GM23338 (cell line): ENCODE measurements around the gene HYAL2.

Experiments used
- CREB1 ChIP-seq: fragments of 250-450 bp; sonication (Bioruptor Pico); IDR thresholded peaks from 2 replicates; pipeline ENCODE4 v1.5.0; 2020; ENCODE audit warnings: low read depth, mild to moderate bottlenecking, moderate library complexity
- EZH2 ChIP-seq: fragments of 200-600 bp; sonication (generic); IDR thresholded peaks from one replicate; pipeline ENCODE4 v1.8.0; 2017; ENCODE audit warnings: antibody characterized with exemption, mild to moderate bottlenecking, low read depth; ENCODE audit not compliant: unreplicated experiment
- EZH2phosphoT487 ChIP-seq: fragments of 200-600 bp; sonication (generic); IDR thresholded peaks from one replicate; pipeline ENCODE4 v1.8.1; 2018; ENCODE audit warnings: antibody characterized with exemption; ENCODE audit not compliant: unreplicated experiment
- JUNB ChIP-seq: IDR thresholded peaks from one replicate; pipeline ENCODE4 v1.6.1; 2016; ENCODE audit warnings: antibody characterized with exemption; ENCODE audit not compliant: unreplicated experiment
- POLR2AphosphoS5 ChIP-seq: IDR thresholded peaks from 2 replicates; pipeline ENCODE4 v1.6.1; 2016; ENCODE audit warnings: antibody characterized with exemption, low read depth
- STAT1 ChIP-seq: IDR thresholded peaks from one replicate; pipeline ENCODE4 v1.6.1; 2016; ENCODE audit warnings: antibody characterized with exemption; ENCODE audit not compliant: unreplicated experiment
- ZNF114 ChIP-seq: fragments of 250-450 bp; sonication (Bioruptor Pico); IDR thresholded peaks from 2 replicates; pipeline ENCODE4 v1.5.0; 2020; ENCODE audit warnings: mild to moderate bottlenecking, moderate library complexity
- ZNF331 ChIP-seq: fragments of 250-450 bp; sonication (Bioruptor Pico); IDR thresholded peaks from 2 replicates; pipeline ENCODE4 v1.5.0; 2020; ENCODE audit warnings: low read depth, mild to moderate bottlenecking, moderate library complexity
- TF ChIP-seq, protein P1 (sequence below), 2 experiments: fragments of 200-600 bp in 1 of 2; sonication (generic) in 1 of 2; conservative IDR thresholded peaks; 2 replicates each; pipeline versions ENCODE4 v1.5.1 to v1.6.1; 2016 to 2017; ENCODE audit warnings: antibody characterized with exemption in 2 of 2, low read depth in 2 of 2, mild to moderate bottlenecking in 2 of 2, moderate library complexity in 1 of 2
- TF ChIP-seq, protein P2 (sequence below): IDR thresholded peaks from one replicate; pipeline ENCODE4 v1.6.1; 2018; ENCODE audit warnings: antibody characterized with exemption; ENCODE audit not compliant: unreplicated experiment
- TF ChIP-seq, protein P3 (sequence below): IDR thresholded peaks from 2 replicates; pipeline ENCODE4 v1.6.1; 2016; ENCODE audit warnings: antibody characterized with exemption

DNA sequence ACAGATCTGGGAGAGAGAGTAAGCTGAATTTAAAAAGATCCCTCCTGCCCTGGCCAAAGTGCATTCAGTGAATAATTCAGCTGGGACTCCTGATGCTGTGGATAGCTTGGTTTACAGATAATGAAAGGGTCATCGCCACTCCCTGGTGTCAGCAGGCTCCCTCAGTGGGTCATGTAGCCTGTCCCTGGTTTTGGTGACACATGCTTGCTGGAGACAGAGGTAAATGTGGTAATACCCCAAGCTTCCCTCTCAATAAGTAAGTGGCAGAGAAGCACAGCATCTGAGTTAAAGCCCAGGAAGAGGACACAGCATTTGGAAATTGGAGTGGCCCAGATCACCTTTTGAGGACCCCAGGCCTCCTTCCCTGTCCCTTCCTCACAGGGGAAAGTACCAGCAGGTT lies 34.9 kb upstream of the HYAL2 start:
- TF ChIP-seq, protein P1, sequence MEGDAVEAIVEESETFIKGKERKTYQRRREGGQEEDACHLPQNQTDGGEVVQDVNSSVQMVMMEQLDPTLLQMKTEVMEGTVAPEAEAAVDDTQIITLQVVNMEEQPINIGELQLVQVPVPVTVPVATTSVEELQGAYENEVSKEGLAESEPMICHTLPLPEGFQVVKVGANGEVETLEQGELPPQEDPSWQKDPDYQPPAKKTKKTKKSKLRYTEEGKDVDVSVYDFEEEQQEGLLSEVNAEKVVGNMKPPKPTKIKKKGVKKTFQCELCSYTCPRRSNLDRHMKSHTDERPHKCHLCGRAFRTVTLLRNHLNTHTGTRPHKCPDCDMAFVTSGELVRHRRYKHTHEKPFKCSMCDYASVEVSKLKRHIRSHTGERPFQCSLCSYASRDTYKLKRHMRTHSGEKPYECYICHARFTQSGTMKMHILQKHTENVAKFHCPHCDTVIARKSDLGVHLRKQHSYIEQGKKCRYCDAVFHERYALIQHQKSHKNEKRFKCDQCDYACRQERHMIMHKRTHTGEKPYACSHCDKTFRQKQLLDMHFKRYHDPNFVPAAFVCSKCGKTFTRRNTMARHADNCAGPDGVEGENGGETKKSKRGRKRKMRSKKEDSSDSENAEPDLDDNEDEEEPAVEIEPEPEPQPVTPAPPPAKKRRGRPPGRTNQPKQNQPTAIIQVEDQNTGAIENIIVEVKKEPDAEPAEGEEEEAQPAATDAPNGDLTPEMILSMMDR (conservative IDR thresholded peaks at IDR 0.05; ENCODE audit: low read depth in 2 of 2) = no peak
- TF ChIP-seq ZNF331 (CRISPR knock-in tag) (no peak), POLR2AphosphoS5 (no peak), EZH2 (no peak), EZH2phosphoT487 (no peak), CREB1 (CRISPR knock-in tag) (no peak), JUNB (no peak), ZNF114 (CRISPR knock-in tag) (no peak), STAT1 (no peak)
- TF ChIP-seq, protein P2, sequence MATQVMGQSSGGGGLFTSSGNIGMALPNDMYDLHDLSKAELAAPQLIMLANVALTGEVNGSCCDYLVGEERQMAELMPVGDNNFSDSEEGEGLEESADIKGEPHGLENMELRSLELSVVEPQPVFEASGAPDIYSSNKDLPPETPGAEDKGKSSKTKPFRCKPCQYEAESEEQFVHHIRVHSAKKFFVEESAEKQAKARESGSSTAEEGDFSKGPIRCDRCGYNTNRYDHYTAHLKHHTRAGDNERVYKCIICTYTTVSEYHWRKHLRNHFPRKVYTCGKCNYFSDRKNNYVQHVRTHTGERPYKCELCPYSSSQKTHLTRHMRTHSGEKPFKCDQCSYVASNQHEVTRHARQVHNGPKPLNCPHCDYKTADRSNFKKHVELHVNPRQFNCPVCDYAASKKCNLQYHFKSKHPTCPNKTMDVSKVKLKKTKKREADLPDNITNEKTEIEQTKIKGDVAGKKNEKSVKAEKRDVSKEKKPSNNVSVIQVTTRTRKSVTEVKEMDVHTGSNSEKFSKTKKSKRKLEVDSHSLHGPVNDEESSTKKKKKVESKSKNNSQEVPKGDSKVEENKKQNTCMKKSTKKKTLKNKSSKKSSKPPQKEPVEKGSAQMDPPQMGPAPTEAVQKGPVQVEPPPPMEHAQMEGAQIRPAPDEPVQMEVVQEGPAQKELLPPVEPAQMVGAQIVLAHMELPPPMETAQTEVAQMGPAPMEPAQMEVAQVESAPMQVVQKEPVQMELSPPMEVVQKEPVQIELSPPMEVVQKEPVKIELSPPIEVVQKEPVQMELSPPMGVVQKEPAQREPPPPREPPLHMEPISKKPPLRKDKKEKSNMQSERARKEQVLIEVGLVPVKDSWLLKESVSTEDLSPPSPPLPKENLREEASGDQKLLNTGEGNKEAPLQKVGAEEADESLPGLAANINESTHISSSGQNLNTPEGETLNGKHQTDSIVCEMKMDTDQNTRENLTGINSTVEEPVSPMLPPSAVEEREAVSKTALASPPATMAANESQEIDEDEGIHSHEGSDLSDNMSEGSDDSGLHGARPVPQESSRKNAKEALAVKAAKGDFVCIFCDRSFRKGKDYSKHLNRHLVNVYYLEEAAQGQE = no peak
- TF ChIP-seq, protein P3, sequence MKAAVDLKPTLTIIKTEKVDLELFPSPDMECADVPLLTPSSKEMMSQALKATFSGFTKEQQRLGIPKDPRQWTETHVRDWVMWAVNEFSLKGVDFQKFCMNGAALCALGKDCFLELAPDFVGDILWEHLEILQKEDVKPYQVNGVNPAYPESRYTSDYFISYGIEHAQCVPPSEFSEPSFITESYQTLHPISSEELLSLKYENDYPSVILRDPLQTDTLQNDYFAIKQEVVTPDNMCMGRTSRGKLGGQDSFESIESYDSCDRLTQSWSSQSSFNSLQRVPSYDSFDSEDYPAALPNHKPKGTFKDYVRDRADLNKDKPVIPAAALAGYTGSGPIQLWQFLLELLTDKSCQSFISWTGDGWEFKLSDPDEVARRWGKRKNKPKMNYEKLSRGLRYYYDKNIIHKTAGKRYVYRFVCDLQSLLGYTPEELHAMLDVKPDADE = no peak
